ENCODE measurements around the gene ATG7.

GRCh38 chr3:11545186-11545851, 273.1 kb downstream of the ATG7 start:
- TF ChIP-seq ZNF8 (CRISPR knock-in tag; IDR thresholded peaks at IDR 0.05): no peak
- TF ChIP-seq SNAI2 (CRISPR knock-in tag; IDR thresholded peaks at IDR 0.05): no peak
- no peak for TF ChIP-seq ZFP3 (CRISPR knock-in tag; IDR thresholded peaks at IDR 0.05)
- TF ChIP-seq TOX (CRISPR knock-in tag; IDR thresholded peaks at IDR 0.05; ENCODE audit: borderline replicate concordance): no peak
- no peak for TF ChIP-seq RARB (CRISPR knock-in tag; IDR thresholded peaks at IDR 0.05)
- TF ChIP-seq, protein P1, sequence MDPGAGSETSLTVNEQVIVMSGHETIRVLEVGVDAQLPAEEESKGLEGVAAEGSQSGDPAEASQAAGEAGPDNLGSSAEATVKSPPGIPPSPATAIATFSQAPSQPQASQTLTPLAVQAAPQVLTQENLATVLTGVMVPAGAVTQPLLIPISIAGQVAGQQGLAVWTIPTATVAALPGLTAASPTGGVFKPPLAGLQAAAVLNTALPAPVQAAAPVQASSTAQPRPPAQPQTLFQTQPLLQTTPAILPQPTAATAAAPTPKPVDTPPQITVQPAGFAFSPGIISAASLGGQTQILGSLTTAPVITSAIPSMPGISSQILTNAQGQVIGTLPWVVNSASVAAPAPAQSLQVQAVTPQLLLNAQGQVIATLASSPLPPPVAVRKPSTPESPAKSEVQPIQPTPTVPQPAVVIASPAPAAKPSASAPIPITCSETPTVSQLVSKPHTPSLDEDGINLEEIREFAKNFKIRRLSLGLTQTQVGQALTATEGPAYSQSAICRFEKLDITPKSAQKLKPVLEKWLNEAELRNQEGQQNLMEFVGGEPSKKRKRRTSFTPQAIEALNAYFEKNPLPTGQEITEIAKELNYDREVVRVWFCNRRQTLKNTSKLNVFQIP (CRISPR knock-in tag; IDR thresholded peaks at IDR 0.05; ENCODE audit: borderline replicate concordance, low read depth): no peak
- TF ChIP-seq, protein P2, sequence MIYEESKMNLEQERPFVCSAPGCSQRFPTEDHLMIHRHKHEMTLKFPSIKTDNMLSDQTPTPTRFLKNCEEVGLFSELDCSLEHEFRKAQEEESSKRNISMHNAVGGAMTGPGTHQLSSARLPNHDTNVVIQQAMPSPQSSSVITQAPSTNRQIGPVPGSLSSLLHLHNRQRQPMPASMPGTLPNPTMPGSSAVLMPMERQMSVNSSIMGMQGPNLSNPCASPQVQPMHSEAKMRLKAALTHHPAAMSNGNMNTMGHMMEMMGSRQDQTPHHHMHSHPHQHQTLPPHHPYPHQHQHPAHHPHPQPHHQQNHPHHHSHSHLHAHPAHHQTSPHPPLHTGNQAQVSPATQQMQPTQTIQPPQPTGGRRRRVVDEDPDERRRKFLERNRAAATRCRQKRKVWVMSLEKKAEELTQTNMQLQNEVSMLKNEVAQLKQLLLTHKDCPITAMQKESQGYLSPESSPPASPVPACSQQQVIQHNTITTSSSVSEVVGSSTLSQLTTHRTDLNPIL (CRISPR knock-in tag; IDR thresholded peaks at IDR 0.05; ENCODE audit: low read depth): no peak
- TF ChIP-seq ARNTL (CRISPR knock-in tag; IDR thresholded peaks at IDR 0.05; ENCODE audit: borderline replicate concordance, low read depth): no peak
- no peak for TF ChIP-seq ZFP30 (CRISPR knock-in tag; IDR thresholded peaks at IDR 0.05)
- no peak for TF ChIP-seq PATZ1 (CRISPR knock-in tag; IDR thresholded peaks at IDR 0.05; ENCODE audit: borderline replicate concordance)
- no peak for TF ChIP-seq OSR1 (CRISPR knock-in tag; IDR thresholded peaks at IDR 0.05)
